RKO (cell line): ENCODE data around the gene ABCA7.

Experiments
- DNase-seq: peaks from one replicate; pipeline ENCODE4 v3.0.0-alpha.2; 2016; ENCODE audit warnings: low spot score

ABCA7 gene

GRCh38 chr19:1088416-1089010 is 48.6 kb downstream of the ABCA7 start:
- no peak for DNase-seq

GRCh38 chr19:1089126-1089771 is 49.3 kb downstream of the ABCA7 start:
- no peak for DNase-seq

GRCh38 chr19:1089891-1090290 is 50.0 kb downstream of the ABCA7 start:
- no peak for DNase-seq

- DNase-seq: no peak
Observed at GRCh38 chr19:1090731-1091543, 51.0 kb downstream of the ABCA7 start.

DNA sequence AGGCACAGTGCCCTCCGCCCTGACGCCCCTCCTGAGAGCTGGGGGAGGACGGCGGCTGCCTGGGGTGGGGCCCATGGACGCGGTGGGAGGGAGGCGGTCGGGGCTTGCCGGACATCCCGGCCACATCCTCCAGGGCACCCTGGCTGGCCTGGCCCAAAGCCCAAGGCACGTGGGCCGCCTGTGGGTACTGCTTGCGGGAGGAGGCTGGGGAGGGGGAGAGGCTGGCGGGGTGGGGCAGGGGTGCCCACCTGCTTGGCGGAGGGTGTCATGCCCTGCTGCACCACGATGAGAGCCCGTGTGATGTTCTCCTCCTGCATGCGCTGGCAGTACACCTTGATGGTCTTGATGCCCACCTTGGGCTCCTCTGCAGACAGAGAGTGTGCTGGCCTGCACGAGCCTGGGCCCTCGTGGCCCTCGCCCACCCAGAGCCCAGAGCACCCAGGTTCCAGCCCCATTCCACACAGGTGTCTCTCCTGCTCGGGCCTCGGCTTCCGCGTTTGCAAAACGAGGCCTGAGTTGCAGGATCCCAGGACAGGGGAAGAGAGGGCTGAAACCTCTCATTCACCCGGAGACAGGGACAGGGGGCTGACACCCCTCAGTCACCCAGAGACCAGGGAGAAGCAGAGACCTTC is 51.8 kb downstream of the ABCA7 start:
- DNase-seq: no peak

DNA sequence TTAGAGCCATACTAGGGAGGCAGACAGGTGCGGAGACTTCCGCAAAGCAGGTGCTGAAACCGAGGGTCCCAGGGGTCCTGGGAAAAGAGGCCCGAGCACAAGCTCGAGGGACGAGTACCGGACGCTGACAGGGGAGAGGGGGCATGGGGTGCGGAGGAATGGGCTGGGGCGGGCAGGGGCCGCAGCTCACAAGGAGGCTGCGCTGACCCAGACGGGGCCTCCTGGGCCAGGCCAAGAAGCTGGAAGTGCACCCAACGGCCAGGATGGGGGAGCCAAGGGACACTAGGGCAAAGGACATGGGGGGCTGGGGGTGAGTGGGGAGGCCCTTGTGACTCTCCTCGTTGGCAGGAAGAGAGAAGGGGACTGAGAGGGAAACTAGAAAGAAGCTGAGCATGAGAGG is 53.4 kb downstream of the ABCA7 start:
- DNase-seq: no peak

GRCh38 chr19:1093811-1094553 is 54.1 kb downstream of the ABCA7 start:
- DNase-seq: peak; percentile 32

- no peak for DNase-seq
Observed at GRCh38 chr19:1094655-1094977, 54.7 kb downstream of the ABCA7 start.

DNA sequence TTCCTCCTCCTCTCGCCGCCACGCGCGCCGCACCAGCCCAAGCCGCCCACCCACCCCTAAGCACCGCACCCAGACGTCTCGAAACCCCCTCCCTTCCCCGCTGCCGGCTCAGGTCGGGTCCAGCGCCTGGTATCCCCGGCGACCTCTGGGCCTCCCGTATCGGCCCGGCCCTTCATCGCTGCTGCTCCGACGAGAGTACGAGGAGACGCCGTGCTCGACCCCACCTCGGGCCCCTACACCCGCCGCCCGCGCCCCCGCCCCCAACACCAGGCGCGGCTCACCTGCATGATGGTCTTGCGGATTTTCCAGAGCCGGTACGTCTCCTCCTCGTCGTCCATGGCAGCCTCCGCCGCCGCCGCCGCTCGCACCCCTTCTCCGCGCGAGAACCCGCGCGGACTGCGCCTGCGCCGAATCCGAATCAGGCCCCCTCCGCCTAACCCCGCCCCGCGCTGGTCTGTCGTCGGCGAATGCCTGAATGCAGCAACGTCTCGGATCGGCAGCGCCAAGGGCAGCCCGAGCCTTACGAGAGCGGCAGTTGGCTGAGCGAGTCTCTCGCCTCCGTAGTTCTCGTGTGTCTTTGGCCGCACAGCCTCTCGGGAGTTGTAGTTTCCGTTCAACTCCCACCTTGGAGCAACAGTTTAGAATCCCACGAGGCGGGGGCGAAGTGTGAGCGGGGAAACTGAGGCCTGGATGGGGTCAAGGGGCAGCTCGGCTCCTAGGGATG is 55.2 kb downstream of the ABCA7 start, which contains the start of gene POLR2E:
POLR2E (minus strand) TSS at position 398 of the 724 bp plus-strand sequence; CDS start at position 338, 60 bp downstream.
- DNase-seq: peak; percentile 98

DNA sequence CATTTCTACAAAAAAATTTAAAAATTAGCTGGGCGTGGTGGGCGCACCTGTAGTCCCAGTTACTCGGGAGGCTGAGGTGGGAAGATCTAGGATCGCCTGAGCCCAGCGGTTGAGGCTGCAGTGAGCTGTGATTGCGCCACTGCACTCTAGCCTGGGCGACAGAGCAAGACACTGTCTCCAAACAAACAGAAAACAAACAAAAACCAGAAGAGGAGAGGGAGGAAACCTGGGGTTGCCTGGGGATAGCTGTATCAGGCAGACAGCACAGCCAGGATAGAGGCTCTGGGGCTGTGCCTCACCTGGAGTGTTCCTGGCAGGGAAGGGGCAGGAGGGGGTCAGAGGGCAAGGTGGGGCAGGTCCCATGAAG is 57.9 kb downstream of the ABCA7 start:
- DNase-seq: no peak

DNA sequence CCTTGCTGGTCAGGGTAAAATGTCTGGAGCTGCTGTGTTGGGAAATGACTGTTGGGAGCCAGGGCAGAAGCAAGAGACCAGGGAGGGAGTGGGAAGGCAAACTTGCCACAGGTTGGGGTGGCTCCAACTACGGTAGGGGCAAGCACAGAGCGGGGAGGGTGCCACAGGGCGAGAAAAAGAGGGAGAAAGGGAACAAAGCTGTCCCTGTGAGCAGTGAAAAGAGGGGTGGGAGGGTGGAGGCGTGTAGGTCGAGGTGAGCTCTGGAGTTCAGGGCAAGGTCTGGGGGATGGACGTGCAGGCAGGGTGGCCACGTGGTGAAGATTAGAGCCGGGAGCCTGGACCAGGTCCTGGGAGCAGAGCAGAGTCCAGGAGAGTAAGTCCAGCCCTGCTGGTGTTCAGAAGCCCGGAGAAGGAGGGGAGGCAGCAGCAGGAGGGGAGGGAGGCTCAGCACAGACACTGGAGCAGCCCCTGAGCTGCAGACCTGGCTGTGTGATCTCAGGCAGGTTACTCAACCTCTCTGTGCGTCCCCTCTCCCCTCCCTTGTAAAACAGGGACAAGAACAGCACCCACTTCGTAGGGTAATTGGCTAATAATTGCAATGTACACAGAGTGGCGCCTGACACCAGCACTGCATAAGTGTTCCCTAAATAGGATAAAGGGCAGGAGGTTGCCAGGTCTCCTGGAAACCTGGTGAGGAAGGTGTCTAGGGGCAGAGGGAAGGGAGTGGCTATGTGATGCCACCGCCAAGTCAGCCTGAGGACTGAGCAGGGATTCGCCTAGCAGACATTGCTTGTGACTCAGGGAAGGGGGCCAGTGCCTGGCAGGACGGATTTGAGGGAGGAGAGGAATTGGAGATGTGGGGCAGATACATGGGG is 58.5 kb downstream of the ABCA7 start:
- no peak for DNase-seq

GRCh38 chr19:1101337-1101698 is 61.4 kb downstream of the ABCA7 start:
- no peak for DNase-seq

DNA sequence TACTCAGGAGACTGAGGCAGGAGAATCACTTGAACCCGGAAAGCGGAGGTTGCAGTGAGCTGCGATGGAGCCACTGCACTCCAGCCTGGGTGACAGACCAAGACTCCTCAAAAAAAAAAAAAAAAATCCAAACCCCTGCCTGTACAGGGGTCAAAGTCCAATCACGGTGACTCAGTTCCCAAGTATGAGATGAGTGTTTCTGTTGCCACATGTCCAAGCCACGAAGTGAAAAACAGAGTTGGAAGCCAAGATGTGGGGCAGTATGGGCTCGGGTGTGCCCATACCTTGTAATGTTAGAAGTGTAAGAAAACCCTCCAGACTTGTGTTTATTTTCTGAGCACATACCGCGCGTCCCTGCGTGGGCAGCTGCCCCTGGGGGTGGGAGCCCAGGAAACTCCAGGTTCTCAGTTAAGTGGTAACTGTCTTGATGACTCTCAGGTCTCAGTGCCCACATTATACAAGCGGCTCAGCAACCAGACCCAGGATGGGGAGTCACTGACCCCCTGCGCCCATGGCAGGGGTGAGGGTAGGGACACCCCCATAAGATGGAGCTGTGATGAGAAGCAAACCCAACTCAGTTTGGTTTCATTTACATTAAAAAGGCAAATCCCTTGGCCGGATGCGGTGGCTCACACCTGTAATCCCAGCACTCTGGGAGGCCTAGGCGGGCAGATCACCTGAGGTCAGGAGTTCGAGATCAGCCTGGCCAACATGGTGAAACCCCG is 62.7 kb downstream of the ABCA7 start:
- peak; percentile 98 for DNase-seq

- DNase-seq: no peak
Observed at GRCh38 chr19:1103132-1103707, 63.3 kb downstream of the ABCA7 start.

DNA sequence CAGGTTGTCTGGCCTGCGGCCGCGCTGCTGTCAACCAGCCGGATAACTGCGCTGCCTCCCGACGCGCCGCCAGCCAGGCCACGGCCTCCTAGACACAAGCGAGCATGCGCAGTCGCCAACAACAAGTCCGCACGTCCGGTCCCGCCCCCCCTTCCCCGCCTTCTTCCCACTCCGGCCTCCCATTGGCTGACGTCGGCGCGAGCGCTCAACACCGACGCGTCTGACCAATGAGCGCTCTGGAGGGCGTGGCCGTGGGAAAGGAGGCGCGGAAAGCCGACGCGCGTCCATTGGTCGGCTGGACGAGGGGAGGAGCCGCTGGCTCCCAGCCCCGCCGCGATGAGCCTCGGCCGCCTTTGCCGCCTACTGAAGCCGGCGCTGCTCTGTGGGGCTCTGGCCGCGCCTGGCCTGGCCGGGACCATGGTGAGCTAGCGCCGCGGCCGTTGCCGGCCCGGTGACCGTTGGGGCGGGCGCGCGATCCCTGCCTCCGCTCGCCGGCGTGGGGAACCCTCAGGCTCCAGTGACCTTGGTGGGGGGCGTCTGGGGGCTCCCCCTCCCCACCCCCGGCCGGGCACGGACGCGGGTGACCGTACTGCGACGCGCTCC is 63.9 kb downstream of the ABCA7 start, which contains the start of gene GPX4:
GPX4 (plus strand) TSS at position 287 of the 603 bp plus-strand sequence; CDS start at position 337, 50 bp downstream.
- peak; percentile 98 for DNase-seq

DNA sequence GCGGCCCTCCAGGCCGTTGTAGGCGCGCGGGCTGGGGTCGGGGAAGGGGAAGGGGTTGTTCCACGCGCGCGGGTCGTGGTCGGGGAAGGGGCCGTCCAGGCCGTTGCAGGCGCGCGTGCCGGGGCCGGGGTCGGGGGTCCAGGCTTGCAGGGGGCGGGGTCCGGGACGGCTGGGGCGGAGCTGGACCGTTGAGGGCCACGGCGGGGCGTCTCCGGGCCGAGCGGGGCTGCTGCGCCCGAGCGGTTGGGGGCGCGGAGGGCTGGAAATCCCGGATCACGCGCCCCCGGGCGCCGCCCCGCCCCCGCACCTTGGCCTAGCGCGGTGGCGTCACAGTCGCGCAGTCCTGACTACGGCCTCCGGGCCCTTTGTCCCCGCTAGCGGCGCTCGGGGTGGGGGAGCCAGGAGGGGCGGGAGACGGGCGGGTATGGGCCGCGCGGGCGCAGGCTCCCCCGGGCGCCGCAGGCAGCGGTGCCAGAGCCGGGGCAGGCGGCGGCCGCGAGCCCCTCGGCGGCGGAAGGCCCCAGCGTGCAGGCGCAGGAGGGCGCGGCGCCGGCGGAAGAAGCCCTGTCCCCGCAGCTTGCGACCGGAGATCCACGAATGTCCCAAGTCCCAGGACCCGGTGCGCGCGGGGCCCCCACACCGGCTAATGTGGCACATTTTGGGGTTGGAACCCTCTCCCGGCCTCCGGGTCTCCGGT is 64.6 kb downstream of the ABCA7 start:
- DNase-seq: peak; percentile 88

- DNase-seq: peak; percentile 63
Observed at GRCh38 chr19:1105008-1105872, 65.3 kb downstream of the ABCA7 start.
